Stimulated activated CD4-positive, alpha-beta T cell treated with anti-CD3 and anti-CD28 coated beads, Interleukin-4, amount 100 ng/mL, for 4 hours (primary cell): ENCODE results near the gene ANKRD26.
"Not testable (repeated sequence)": the region's sequence is repeated elsewhere in the genome, so short reads cannot be mapped to it uniquely, and the experiment has no call there.

Experiments used
- DNase-seq, 2 experiments: peaks; one replicate each; pipeline ENCODE4 v3.0.0-alpha.2; 2020

Gene ANKRD26

DNA sequence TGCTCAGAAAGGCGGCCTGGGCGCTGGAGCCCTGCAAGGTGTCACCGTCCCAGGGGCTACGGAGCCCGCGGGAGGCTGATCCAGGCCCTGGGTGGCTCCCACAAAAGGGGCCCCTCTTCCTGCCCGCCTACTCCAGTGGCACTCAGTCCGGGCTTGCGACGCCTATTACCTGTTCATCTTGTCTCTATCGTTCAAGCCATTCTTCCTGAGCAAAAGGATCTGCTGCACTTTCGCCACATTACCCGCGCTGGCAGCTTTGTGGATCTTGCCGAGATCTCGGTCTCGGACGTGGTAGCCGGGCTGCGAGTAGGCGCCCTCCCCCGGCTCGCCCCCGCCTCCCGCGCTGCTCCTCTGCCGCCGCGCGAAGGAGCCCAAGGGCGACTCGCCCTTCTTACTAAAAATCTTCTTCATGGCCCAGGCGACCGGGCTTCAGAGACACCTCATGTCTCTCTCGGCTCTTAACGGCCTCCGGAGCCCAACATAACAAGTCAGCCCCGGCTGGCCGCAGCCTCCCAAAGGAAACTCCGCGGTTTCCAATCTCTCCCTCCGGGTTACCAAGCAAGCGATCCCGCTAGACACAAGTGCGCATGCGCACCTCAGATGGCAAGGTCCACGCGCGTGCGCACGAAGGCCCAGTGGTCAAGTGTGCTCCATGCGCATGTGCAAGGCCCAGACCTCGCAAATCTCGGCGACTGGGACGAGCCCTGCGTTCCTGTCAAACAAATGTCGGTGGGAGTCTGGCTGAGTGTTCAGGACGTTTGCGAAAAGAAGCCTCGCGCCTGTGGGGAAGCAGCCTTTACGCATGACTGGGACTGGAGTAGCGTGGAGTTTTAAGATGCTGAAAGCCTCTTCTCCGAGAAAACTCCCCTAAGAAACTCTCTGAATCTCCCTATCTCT is at the start of gene ANKRD26:
Gene ANKRD26, minus strand, starts transcription at position 579 of the 897 bp plus-strand sequence. Its CDS starts 168 bp downstream, at position 411.
- peak; percentile 95 to 96 for DNase-seq

DNA sequence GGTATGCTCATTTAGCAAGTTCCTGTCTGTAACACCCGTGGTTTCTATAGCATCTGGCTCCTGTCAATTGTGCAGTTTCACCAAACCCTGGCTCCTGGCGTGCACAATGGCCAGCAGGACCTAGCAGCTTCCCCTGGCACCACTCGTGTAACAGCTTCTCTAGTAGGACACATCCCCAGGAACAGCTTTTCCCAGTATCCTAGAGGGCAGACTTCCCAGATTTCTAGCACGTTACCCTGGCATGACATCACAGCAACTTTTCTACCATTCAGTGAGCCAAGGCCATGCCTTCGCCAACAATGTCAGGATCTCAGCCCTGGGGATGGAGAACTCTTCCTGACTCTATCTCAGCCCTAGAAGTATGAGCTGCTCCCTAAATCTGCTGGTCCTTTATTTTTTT is 47.4 kb upstream of the ANKRD26 start:
- no peak for DNase-seq

DNA sequence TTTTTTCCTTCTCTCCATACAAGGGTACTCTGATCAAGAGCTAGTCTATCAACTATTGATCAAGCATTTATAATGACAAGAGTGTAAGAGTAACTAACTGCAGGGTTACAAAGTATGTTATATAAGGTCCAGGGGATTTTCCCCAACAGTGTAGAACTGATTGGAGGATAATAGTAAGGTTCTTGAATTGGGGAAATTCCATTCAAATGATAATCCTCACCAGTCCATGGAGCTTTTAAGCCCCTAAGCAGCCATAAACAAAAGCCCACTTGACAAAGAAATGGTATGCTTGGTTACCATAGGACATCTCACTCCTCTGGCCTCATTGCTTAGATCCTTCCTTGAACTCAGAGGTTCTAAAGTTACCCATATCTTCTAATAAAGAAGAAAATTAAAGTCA is 45.6 kb upstream of the ANKRD26 start:
- DNase-seq: no peak

DNA sequence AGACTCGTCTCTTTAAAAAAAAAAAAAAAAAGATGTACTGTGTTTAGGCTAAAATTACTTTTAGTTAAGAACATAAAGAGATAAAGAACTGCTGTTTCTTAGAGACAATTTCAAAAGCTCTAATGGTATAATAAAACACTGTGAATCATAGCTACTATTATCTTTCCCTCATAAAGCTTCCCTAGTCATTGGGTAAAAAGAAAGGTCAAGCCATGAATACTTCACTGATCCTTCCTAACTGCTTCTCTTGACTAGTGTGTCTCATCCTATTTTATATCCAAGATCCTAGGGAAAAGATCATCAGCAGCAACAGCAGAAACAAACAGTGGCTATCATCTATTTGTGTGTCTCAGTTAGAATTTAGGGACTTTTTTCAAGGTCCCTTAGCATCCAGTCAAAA is 43.4 kb upstream of the ANKRD26 start:
- no peak for DNase-seq

DNA sequence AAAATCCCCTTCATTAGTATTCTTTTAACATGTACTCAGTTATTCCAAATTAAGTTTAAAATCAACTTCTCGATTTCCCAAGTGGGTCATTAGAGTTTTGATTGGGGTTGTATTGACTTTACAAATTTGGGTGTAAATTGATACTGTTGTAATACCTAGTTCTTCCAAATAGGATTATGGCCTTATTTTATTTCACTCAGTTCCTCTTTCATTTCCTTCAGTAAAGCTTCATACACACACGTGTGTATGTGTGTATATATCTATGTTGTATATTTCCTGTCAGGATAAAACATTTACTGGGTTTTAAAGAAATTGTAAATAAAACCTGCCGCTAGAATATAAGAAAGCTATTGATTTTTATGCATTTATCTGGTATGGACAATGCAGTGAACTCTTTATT is 38.0 kb upstream of the ANKRD26 start:
- DNase-seq: no peak

DNA sequence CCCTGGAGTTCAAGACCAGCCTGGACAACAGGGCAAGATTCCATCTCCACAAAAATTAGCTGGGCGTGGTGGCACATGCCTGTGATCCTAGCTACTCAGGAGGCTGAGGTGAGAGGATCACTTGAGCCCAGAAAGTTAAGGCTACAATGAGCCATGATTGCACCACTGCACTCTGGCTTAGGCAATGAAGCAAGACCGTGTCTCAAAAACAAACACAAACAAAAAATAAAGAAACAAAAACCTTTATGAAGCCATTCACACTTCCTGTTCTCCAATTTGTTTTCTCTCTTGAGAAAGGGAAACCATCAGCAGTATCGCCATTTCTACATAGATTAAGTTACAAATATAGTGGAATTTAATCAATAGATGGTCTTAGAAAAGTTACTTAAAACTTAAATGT is 34.1 kb upstream of the ANKRD26 start:
- no peak for DNase-seq

DNA sequence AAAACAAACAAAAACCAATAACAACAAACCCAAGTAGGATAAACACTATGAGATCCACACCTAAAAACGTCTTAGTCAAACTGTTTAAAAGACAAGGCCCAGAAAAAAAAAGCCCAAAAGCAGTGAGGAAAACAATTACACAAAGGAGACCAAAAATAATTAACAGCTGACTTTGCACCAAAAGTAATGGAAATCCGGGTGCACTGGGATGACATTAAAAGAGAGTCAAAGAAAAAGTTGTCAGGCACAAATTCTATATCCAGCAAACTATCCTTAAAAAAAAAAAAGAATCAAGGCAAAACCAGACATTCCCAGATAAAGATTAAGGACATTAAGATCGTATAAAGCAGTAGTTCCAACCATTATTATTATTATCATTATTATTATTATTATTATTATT is 7.9 kb upstream of the ANKRD26 start:
- DNase-seq: no peak

DNA sequence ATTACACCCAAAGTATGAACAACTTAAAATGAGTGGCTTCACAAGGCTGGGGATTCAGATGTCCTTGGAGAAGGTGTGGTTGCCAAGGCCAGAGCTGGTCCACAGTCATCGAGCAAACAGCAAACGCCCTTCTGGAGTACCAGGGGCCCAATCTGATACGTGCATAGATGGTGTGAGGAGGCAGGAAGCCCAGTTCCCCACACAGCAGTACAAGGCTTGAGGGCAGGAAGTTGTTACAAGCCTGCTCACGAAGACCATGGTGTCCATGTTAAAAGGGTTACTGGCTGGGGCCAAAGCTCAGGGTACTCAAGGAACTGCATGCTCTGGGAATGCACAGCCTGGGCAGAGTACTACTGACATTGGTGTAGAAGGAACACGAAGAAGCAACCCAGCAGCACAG is 4.6 kb upstream of the ANKRD26 start:
- DNase-seq: no peak

DNA sequence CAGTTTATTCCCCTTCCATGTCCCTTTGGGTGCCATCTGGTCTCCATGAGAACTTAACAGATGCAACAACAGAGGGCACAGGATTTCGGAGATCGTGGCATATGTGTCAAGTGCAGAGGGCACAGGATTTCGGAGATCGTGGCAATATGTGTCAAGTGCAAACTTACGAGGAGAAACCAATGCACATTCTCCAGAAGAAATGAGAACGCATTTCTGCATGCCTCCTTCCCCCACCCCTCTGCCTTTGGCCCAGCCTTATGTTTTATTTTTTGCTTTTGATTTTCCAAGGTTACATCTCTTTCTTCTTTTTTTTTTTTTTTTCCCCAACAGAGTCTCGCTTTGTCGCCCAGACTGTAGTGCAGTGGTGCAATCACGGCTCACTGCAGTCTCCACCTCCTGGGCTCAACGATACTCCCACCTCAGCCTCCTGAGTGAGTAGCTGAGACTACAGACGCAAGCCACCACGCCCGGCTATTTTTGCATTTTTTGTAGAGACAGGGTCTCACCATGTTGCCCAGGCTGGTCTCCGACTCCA is 586 bp upstream of the ANKRD26 start:
- peak in 1 of 2 experiments; percentile 7 for DNase-seq

DNA sequence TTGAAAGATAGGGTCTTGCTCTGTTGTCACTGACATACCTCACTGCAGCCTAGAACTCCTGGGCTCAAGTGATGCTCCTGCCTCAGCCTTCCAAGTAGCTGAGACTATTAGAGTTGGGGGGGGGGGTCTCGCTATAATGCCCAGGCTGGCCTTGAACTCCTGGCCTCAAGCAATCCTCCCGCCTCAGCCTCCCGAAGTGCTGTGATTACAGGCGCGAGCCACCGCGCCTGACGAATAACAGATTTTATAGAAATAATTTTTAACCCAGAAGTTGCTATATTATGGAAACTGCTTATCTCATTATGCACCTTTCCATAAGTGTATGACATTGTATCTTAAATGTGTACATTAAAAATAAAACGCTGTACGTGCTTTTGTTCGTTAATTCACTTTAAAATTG is 846 bp downstream of the ANKRD26 start:
- DNase-seq: no peak

DNA sequence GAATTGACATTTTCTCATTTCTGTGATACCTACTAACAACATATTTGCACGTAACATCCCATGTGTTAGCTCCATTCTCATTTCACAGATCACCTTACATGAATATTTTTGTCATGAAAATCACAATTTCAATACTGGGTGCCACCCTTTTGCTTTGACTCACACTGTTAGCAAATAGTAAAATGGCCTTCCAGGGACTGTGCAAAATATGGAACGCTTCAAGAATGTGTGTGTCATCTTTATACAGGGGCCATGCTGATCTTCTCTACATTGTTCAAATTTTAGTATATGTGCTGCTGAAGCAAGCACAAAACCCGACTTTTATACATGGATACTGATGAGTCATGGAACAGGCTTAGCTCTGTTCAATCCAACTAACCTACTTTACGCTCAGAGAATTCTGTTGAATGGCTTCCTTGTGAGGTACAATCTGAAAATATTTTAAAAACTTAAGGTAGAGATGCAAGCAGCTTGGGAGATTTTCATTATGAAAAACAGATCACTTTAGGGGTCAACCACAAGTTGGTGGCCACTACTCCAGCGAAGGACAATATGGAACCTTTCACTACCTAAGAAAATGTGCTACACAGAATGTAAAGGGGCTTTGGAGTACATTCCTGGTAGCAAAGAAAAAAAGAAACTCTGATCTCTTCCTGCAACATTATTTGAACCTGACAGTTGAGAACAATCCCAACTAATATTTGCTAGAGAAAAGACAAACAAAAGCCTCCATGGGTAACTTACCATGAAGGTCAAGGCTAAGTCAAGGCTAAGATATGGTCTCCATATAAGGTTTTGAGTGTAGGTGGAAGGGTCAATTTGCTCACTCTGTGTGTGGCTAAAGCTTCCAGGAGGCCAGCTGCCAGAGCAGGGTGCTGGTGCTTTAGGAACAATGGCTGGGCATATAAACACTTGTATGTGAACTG is 11.9 kb downstream of the ANKRD26 start:
- no peak for DNase-seq

DNA sequence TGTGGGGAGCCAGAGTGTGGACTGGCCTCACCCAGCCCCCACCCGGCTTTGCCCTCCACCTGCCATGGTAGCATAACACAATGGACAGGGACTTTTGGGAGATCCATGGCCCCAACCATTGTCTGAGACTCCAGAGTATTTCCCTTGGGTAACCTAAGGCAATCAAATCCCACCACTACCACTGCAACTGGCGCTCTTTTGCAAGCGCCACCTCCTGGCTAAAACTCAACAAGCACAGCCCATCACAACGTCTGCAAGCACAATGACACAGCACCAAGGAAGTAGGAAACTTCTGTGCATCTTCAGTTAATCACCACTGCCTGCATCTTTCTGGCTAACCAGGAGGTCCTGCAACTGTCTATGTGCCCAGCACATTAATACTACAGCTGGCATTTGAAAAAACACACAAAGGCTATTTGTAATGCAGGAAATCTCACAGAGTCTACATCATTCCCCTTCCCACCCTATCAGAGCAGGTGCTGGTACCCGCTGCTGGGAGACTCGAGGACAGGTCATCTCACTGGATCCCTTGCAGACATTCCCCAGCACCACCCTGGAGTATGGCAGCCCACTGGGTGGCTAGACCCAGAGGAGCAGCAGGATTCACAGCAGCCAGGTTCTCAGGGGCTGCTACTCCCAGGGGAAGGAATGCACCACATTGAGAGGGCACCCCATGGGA is 27.7 kb downstream of the ANKRD26 start:
- DNase-seq: no peak

DNA sequence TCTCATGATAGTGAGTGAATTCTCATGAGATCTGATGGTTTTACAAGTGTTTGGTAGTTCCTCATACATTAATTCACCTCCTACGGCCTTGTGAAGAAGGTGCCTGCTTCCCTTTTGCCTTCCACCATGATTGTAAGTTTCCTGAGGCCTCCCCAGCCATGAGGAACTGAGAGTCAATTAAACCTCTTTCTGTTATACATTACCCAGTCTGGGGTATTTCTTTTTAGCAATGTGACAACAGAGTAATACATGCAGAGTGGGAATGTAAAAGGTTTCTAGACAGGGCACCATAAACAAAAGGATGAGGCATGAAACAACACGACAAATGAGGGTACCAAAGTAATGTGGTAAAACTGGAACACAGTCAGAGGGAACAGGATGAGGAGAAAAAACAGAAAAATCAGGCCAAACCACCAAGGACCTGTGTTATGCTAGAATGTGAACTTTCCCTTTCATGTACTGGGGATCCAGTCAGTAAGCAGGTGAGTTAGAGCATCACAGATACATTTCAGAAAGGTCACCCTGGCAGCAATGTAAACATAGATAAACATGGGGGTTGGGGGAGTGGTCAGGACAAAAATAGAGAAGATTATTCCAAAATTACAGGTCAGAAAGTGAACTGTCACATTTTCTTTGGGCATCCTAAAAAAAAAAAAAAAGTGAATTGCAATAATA is 31.9 kb downstream of the ANKRD26 start:
- no peak for DNase-seq

DNA sequence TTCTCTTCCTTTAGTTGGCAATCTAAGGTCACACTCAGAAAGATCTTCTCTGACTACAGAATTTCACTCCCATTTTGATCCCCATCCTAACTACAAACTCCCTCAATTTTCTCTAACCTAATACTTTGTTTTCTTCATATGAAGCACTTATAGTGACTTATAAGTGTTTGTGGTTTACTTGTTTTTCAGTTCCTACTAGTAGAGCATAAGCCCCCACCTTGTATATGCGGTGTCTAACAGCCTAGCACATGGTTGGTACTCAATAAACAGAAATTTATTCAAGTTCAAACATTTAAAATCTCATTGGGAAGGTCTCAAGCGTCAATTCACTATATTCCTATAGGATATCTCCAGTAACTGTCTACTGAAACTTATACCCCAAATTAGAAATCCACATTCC is 35.2 kb downstream of the ANKRD26 start:
- no peak for DNase-seq

DNA sequence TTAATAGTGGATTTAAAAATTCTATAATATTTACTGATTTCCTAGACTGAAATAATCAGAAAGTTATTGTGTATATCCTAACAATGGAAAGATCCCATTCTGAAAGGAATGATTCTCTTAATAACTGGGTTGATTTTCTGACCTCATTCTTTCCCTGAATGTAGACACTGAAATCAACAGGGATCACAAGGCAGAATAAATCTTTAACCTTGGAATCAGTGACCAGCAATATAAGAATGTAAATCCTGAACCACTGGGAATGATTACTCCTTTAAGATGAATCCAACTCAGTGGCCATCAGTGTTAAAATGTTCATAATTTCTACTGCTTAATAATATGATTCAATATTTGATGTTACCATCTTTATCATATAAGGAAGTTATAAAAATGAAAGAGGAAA is 47.6 kb downstream of the ANKRD26 start:
- DNase-seq: no peak

DNA sequence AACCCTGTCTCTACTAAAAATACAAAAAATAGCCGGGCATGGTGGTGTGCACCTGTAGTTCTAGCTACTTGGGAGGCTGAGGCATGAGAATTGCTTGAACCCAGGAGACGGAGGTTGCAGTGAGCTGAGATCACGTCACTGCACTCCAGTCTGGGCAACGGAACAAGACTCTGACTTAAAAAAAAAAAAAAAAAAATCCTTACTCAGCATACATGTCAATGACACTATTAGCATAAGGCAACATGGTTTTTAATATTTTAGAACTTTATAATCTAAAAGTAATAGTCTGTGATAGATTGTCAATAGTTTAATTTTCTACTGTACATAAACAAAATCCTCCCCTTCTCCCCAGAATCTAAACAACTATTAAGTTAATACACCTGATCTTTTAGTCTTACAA is 55.0 kb downstream of the ANKRD26 start:
- DNase-seq: not testable (repeated sequence)

DNA sequence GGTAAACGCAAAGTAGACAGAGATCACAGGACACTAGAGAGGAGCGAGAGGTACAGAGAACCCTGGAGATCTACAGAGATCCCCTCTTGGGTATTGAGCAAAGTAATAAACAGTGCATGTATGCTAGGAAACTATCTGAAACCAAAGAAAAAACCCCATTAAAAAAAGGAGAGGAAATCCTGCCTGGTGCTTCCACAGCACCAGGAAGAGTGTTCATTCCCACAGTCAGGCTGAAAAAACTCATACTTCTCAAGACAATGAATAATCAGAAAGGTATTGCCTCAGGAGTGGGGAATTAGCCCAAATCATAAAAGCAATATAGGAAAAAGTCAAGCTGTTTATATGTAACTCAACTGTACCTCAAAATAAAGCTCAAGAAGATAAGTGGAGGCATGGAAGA is 59.1 kb downstream of the ANKRD26 start:
- DNase-seq: no peak

DNA sequence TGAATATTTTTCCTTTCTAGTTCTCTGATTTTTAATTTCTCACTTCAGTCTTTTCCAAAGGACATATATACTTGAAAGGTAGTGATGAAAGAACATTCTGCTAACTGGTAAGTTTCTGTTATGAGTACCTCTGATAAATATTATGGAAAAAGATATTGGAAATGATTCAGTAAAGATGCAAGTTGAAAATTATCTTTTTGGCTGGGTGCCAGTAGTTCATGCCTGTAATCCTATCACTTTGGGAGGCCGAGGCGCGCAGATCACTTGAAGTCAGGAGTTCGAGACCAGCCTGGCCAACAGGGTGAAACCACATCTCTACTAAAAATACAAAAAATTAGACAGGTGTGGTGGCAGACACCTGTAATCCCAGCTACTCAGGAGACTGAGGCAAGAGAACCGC is 62.1 kb downstream of the ANKRD26 start:
- no peak for DNase-seq

DNA sequence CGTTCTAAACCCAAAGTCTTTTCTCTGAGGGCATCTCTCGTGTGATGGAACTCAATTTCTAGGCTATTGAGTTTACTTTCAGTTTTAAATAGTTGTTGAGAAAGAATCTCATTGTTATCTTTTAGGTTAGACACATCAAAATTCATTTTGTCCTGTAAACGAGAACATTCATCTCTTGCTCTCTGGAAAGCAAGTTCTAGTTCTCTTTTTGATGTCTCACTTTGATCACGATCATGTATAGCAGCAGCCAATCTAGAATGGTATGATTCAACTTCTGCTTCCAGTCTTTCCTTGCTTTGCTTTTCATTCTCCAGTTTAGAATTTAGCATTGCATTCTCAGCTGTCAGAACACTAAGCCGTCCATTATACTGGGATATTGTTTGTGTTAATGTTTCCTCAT is 65.1 kb downstream of the ANKRD26 start:
- no peak for DNase-seq

DNA sequence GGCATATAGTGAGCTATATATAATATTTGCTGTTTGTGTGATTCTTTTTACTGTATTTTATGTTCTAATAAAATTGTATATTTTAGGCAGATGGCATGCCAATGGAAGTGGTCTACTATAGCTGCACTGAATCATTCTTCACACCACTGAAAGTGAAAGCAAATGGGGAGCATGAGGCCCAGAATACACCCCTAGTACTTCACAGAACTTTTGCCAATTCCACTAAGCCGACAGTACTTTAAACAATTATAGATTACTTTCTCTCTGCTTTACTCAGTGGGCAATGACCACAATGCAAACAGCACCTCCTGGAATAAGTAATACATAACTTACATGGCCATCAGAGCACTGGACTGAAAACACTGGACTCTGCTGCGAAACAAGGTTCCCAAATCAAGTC is 70.2 kb downstream of the ANKRD26 start:
- DNase-seq: no peak

DNA sequence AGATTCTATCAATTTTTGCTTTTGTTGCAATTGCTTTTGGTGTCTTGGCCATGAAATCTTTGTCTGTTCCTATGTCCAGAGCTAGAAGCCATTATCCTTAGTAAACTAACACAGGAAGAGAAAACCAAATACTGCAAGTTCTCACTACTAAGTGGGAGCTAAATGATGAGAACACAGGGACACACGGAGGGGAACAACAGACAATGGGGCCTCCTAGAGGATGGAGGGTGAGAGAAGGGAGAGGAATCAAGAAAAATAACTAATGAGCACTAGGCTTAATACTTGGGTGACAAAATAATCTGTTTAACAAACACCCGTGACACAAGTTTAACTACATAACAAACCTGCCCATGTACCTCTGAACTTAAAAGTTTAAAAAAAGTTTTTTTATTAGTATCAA is 78.2 kb downstream of the ANKRD26 start:
- no peak for DNase-seq

DNA sequence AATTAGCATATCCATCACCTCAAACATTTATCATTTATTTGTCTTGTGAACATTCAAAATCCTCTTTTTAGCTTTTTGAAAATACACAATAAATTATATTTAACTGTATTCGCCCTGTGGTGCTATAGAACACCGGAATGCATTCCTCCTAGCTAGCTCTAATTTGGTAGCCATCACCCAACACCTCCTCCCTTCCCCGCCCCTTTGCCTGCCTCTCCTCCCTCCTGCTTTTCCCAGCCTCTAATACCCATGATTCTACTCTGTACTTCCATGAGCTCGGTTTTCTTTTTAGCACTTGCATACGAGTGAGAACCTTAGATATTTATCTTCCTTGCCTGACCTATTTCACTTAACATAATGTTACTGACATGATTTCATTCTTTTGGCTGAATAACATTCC is 80.1 kb downstream of the ANKRD26 start:
- DNase-seq: no peak
